PC-9 (cell line): Measurements from ENCODE around the gene ABCB8. TPM values are rescaled to one million over a fixed set of nuclear protein-coding genes. Genes with fewer than 3 reads are reported as not detected.

Experiments used
- BruUV-seq: library from RNA; stranded (reverse); fragments of 400-500 nt; replicated peaks from 2 replicates; lab custom pipeline; 2021; lab: Mats Ljungman, UMichigan
- CTCF ChIA-PET: fragments of 300-600 bp; sonication (Branson Sonifier 250); formaldehyde crosslinking; loops from one replicate; lab custom pipeline; 2022; ENCODE audit warnings: antibody characterized with exemption; lab: Charles Lee
- POLR2A ChIA-PET: fragments of 300-600 bp; sonication (Branson Sonifier 250); formaldehyde crosslinking; loops from one replicate; lab custom pipeline; 2022; ENCODE audit warnings: antibody characterized with exemption; ENCODE audit not compliant: unreplicated experiment; lab: Charles Lee
- DNase-seq, 2 experiments: peaks; one replicate each; pipeline versions ENCODE4 v3.0.0 to v3.0.0-alpha.2; 2015 to 2022; ENCODE audit warnings: mixed read lengths in 1 of 2
- H2AFZ ChIP-seq: fragments of 200-600 bp; sonication (generic); 2 replicates; pipeline ENCODE4 v1.8.1; 2017; ENCODE audit warnings: antibody characterized with exemption
- H3F3A ChIP-seq: fragments of 200-600 bp; sonication (generic); 2 replicates; pipeline ENCODE4 v1.8.1; 2017; ENCODE audit warnings: antibody characterized with exemption, mild to moderate bottlenecking, low read depth; ENCODE audit not compliant: insufficient read depth
- H3K27ac ChIP-seq: fragments of 200-600 bp; sonication (generic); 2 replicates; pipeline ENCODE4 v1.6.1; 2016; ENCODE audit warnings: mixed run types
- H3K27me3 ChIP-seq: fragments of 200-600 bp; sonication (generic); 2 replicates; pipeline ENCODE4 v1.6.1; 2016; ENCODE audit warnings: low read depth, mixed run types; ENCODE audit not compliant: insufficient read depth
- H3K36me3 ChIP-seq: fragments of 200-600 bp; sonication (generic); 2 replicates; pipeline ENCODE4 v1.6.1; 2016; ENCODE audit warnings: low read depth, mixed run types
- H3K4me1 ChIP-seq: fragments of 200-600 bp; sonication (generic); replicated peaks from 2 replicates; pipeline ENCODE4 v1.6.1; 2016; ENCODE audit warnings: mixed run types; ENCODE audit not compliant: insufficient read depth
- H3K4me2 ChIP-seq: fragments of 200-600 bp; sonication (generic); 2 replicates; pipeline ENCODE4 v1.6.1; 2017; ENCODE audit warnings: mixed run types
- H3K4me3 ChIP-seq: fragments of 200-600 bp; sonication (generic); 2 replicates; pipeline ENCODE4 v1.6.1; 2016; ENCODE audit warnings: mixed run types
- H3K79me2 ChIP-seq: fragments of 200-600 bp; sonication (generic); 2 replicates; pipeline ENCODE4 v1.6.1; 2017; ENCODE audit warnings: low read depth, mixed run types
- H3K9me2 ChIP-seq: fragments of 200-600 bp; sonication (generic); 2 replicates; pipeline ENCODE4 v1.8.1; 2017; ENCODE audit warnings: mild to moderate bottlenecking; ENCODE audit not compliant: insufficient read depth
- H3K9me3 ChIP-seq: fragments of 200-600 bp; sonication (generic); 2 replicates; pipeline ENCODE4 v1.8.1; 2016; ENCODE audit warnings: low read depth; ENCODE audit not compliant: insufficient read depth
- H4K20me1 ChIP-seq: fragments of 200-600 bp; sonication (generic); 2 replicates; pipeline ENCODE4 v1.8.1; 2017; ENCODE audit not compliant: insufficient read depth
- CTCF ChIP-seq: fragments of 200-600 bp; sonication (generic); conservative IDR thresholded peaks from 2 replicates; pipeline ENCODE4 v1.6.1; 2017; ENCODE audit warnings: mixed run types, antibody characterized with exemption, mild to moderate bottlenecking, moderate library complexity
- EZH2 ChIP-seq: fragments of 200-600 bp; sonication (generic); IDR thresholded peaks from 2 replicates; pipeline ENCODE4 v1.8.0; 2017; ENCODE audit warnings: antibody characterized with exemption, low read depth
- intact Hi-C: fragments of 100-400 bp; cut with micrococcal nuclease; formaldehyde crosslinking; loops from one replicate; pipeline ENCODE4 v1.10.0; 2022; ENCODE audit not compliant: unreplicated experiment
- total RNA-seq: library from RNA; stranded (reverse); gene quantifications from 2 replicates; pipeline ENCODE4 v1.2.3, GENCODE V29; 2021

ABCB8 gene
- total RNA-seq, 1 experiment from 2014 or later = 61.9 TPM

- peaks cover 13% of the 10 kb centered on the region; the same call in 1 of the 2 replicates for H3F3A ChIP-seq
- DNase-seq = no peak
- H3K4me3 ChIP-seq = no peak overlapping the region
- TF ChIP-seq CTCF (no peak), EZH2 (no peak)
- no peaks in the 10 kb centered on the region for H3K36me3 ChIP-seq
- no TSS peak for BruUV-seq
- H3K79me2 ChIP-seq = peaks cover 88% of the 10 kb centered on the region
- intact Hi-C loops = no loop called here
- ChIA-PET CTCF (no interaction called here), POLR2A (no interaction called here)
- H2AFZ ChIP-seq = no peak overlapping the region
- H3K4me2 ChIP-seq = no peak overlapping the region
- no peaks in the 10 kb centered on the region for H3K9me3 ChIP-seq
- H3K27ac ChIP-seq = no peak overlapping the region
- H3K4me1 ChIP-seq = no peaks in the 10 kb centered on the region
- H4K20me1 ChIP-seq = peaks cover 75% of the 10 kb centered on the region
- H3K9me2 ChIP-seq = no peaks in the 10 kb centered on the region
- H3K27me3 ChIP-seq = no peaks in the 10 kb centered on the region
Observed at GRCh38 chr7:151094675-151095074, 66.4 kb downstream of the ABCB8 start.

- H3K27me3 ChIP-seq = no peaks in the 10 kb centered on the region
- no peaks in the 10 kb centered on the region for H3K9me2 ChIP-seq
- POLR2A ChIA-PET = no interaction called here
- TF ChIP-seq EZH2 (no peak), CTCF (no peak)
- H3K27ac ChIP-seq = no peak overlapping the region
- peaks cover 86% of the 10 kb centered on the region for H3K79me2 ChIP-seq
- H3K4me1 ChIP-seq = no peaks in the 10 kb centered on the region
- no peaks in the 10 kb centered on the region for H3K36me3 ChIP-seq
- no peak for DNase-seq
- BruUV-seq = no TSS peak
- CTCF ChIA-PET = no interaction called here
- H3F3A ChIP-seq = peaks cover 13% of the 10 kb centered on the region; the same call in 1 of the 2 replicates
- H3K4me2 ChIP-seq = no peak overlapping the region
- H3K4me3 ChIP-seq = no peak overlapping the region
- H2AFZ ChIP-seq = no peak overlapping the region
- intact Hi-C loops = no loop called here
- H3K9me3 ChIP-seq = no peaks in the 10 kb centered on the region
- H4K20me1 ChIP-seq = peaks cover 74% of the 10 kb centered on the region
Observed at GRCh38 chr7:151095123-151095797, 67.0 kb downstream of the ABCB8 start.

- ChIA-PET CTCF (no interaction called here), POLR2A (no interaction called here)
- Histone ChIP-seq H3K79me2 (peaks cover 82% of the 10 kb centered on the region), H3K36me3 (no peaks in the 10 kb centered on the region), H3K27me3 (no peaks in the 10 kb centered on the region), H4K20me1 (peaks cover 73% of the 10 kb centered on the region), H3K4me3 (no peak overlapping the region), H3K9me3 (no peaks in the 10 kb centered on the region), H3K4me2 (no peak overlapping the region), H3K27ac (no peak overlapping the region), H3K4me1 (no peaks in the 10 kb centered on the region), H3K9me2 (no peaks in the 10 kb centered on the region), H3F3A (peaks cover 13% of the 10 kb centered on the region; the same call in 1 of the 2 replicates), H2AFZ (no peak overlapping the region)
- no peak for DNase-seq
- TF ChIP-seq CTCF = no peak
- no peak for TF ChIP-seq EZH2
- BruUV-seq = no TSS peak
- intact Hi-C loops = no loop called here
Observed at GRCh38 chr7:151095828-151096475, 67.7 kb downstream of the ABCB8 start.

Other genes with a start within 250 kb of the ABCB8 start
- 1.9 and 2.3 TPM in 2 replicates for gene TMEM176B, start 228.1 kb upstream of the ABCB8 start, total RNA-seq
- gene TMEM176A, start 227.7 kb upstream of the ABCB8 start, total RNA-seq = not detected in 2 replicates
- 11.4 and 13.1 TPM in 2 replicates for gene AOC1, start 175.9 kb upstream of the ABCB8 start, total RNA-seq
- gene KCNH2, start 50.1 kb upstream of the ABCB8 start, total RNA-seq = 1.5 and 1.6 TPM in 2 replicates
- 1.8 and 3.2 TPM in 2 replicates for gene NOS3, start 37.4 kb upstream of the ABCB8 start, total RNA-seq
- gene ATG9B, start 4.0 kb upstream of the ABCB8 start, total RNA-seq = 9.7 and 13.7 TPM in 2 replicates
- 7.6 and 10.5 TPM in 2 replicates for gene ASIC3, start 20.1 kb downstream of the ABCB8 start, total RNA-seq
- gene CDK5, start 29.4 kb downstream of the ABCB8 start, total RNA-seq = 45.7 and 58.4 TPM in 2 replicates
- gene SLC4A2, start 31.1 kb downstream of the ABCB8 start, total RNA-seq = 199 and 245 TPM in 2 replicates
- gene FASTK, start 52.4 kb downstream of the ABCB8 start, total RNA-seq = 104 and 126 TPM in 2 replicates
- gene TMUB1, start 55.0 kb downstream of the ABCB8 start, total RNA-seq = 87.8 and 99.3 TPM in 2 replicates
- gene AGAP3, start 58.0 kb downstream of the ABCB8 start, total RNA-seq = 103 TPM in 2 replicates
- not detected in 2 replicates for gene GBX1, start 139.2 kb downstream of the ABCB8 start, total RNA-seq
- not detected in 2 replicates for gene ASB10, start 158.8 kb downstream of the ABCB8 start, total RNA-seq
- not detected in 2 replicates for gene H2BK1, start 182.0 kb downstream of the ABCB8 start, total RNA-seq
- 45.8 and 49.4 TPM in 2 replicates for gene ABCF2, start 198.8 kb downstream of the ABCB8 start, total RNA-seq
- gene CHPF2, start 204.0 kb downstream of the ABCB8 start, total RNA-seq = 47.4 and 54.9 TPM in 2 replicates
- gene SMARCD3, start 220.2 kb downstream of the ABCB8 start, total RNA-seq = 4.6 and 5.7 TPM in 2 replicates